Spleen (tissue), 7 donors: ENCODE data around the gene PI4K2A.

Source experiments
- CTCF ChIP-seq, 11 experiments: fragments of 200-600 bp in 7 of 11; fragments of 450-650 bp in 4 of 11; sonication (generic) in 4 of 11; IDR thresholded peaks in 8 of 11; conservative IDR thresholded peaks in 3 of 11; 1 replicate in 7 of 11; 2 replicates in 4 of 11; pipeline versions ENCODE4 v1.4.0 to v1.8.0; 2016 to 2021; ENCODE audit warnings: antibody characterized with exemption in 11 of 11, inconsistent platforms in 4 of 11, mild to moderate bottlenecking in 1 of 11
- POLR2A ChIP-seq, 3 donors: fragments of 450-650 bp; IDR thresholded peaks; one replicate each; pipeline ENCODE4 v1.5.1; 2017; ENCODE audit warnings: antibody characterized with exemption in 3 of 3, mild to moderate bottlenecking in 1 of 3
- donor health status: DM: no; HTN: no; CAD: no; lungs with moderate emphysema.
- donor health status: DM: no; HTN: no; CAD: no.
- donor health status: DM: no; HTN: no; CAD: no.

- TF ChIP-seq POLR2A (IDR thresholded peaks at IDR 0.05) (no peak), CTCF (IDR thresholded peaks at IDR 0.05 in 8 of 11, conservative IDR thresholded peaks at IDR 0.05 in 3 of 11) (no peak)
Measured at GRCh38 chr10:97593421-97593820, 47.0 kb upstream of the PI4K2A start.
